C4-2B (cell line): Measurements from ENCODE around the gene LIN28B.
A peak's percentile ranks its signal among the peaks of the same experiment; 100 is the strongest.

Experiments used
- H3K27ac ChIP-seq: fragments of 450-650 bp; 2 replicates; pipeline ENCODE4 v1.5.1; 2017
- ZFX ChIP-seq: fragments of 450-650 bp; IDR thresholded peaks from 2 replicates; pipeline ENCODE4 v1.6.1; 2017
- TF ChIP-seq, protein P1 (sequence below): fragments of 450-650 bp; conservative IDR thresholded peaks from 2 replicates; pipeline ENCODE4 v1.5.1; 2017; ENCODE audit warnings: mild to moderate bottlenecking

LIN28B gene

GRCh38 chr6:105087571-105088211, 130.8 kb downstream of the LIN28B start:
- TF ChIP-seq ZFX: no peak
- TF ChIP-seq, protein P1, sequence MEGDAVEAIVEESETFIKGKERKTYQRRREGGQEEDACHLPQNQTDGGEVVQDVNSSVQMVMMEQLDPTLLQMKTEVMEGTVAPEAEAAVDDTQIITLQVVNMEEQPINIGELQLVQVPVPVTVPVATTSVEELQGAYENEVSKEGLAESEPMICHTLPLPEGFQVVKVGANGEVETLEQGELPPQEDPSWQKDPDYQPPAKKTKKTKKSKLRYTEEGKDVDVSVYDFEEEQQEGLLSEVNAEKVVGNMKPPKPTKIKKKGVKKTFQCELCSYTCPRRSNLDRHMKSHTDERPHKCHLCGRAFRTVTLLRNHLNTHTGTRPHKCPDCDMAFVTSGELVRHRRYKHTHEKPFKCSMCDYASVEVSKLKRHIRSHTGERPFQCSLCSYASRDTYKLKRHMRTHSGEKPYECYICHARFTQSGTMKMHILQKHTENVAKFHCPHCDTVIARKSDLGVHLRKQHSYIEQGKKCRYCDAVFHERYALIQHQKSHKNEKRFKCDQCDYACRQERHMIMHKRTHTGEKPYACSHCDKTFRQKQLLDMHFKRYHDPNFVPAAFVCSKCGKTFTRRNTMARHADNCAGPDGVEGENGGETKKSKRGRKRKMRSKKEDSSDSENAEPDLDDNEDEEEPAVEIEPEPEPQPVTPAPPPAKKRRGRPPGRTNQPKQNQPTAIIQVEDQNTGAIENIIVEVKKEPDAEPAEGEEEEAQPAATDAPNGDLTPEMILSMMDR: peak; percentile 85
- H3K27ac ChIP-seq: no peak overlapping the region

DNA sequence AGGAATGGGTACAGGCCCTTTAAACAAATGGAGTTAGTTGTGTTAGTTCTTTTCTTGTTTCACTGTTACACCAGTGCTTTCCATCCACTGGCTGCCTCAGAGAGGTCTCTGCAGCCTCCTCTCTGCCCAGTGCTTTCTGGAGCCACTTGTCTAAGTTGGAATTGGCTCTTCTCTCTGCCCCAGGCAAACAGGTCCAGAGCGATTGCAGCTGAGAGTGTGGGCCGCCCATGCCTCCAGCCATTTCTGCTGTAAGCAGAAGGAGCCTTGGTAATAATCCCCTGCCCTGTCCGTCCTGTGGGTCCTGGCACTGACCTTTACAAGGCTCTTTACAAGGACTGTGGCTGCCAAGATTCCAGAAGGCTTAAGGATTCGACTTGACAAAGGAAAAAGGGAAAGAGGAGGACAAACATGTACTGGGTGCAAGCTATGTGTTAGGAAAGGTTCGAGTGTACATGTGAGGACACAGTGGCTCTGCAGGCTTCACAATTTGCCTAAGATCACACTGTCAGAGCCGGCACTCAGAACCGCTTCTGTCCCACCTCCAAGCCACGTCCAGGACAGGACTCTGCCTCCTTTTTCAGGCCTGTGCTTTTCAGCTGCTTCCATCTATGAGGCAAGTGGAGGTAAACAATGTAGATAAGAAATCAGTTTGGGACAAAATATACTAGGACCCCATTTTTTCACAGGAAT, 134.4 kb downstream of the LIN28B start:
- TF ChIP-seq ZFX: no peak
- TF ChIP-seq, protein P1: no peak

GRCh38 chr6:105094133-105094640, 137.3 kb downstream of the LIN28B start:
- no peak overlapping the region for H3K27ac ChIP-seq

More for the DNA sequence above, 134.4 kb downstream of the LIN28B start:
- peak overlapping the region; percentile 32 for H3K27ac ChIP-seq

DNA sequence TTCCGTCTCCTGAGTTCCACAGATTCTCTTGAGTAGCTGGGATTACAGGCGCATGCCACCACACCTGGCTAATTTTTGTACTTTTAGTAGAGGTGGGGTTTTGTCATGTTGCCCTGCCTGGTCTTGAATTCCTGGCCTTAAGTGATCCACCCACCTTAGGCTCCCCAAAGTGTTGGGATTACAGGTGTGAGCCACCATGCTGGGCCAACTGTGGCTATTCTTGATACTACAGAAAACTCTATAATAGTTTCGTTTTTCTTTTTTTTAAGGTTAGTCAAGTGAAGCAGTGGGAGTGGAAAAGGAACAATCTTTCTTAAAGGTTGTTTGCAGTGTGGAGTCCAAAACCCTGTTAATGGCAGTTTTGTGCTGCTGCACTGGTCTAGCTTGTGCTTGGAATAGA, 138.2 kb downstream of the LIN28B start:
- TF ChIP-seq ZFX: no peak
- TF ChIP-seq, protein P1: no peak

More at GRCh38 chr6:105094133-105094640, 137.3 kb downstream of the LIN28B start:
- TF ChIP-seq, protein P1: peak; percentile 14; the same call in 1 of the 2 replicates
- TF ChIP-seq ZFX: no peak

DNA sequence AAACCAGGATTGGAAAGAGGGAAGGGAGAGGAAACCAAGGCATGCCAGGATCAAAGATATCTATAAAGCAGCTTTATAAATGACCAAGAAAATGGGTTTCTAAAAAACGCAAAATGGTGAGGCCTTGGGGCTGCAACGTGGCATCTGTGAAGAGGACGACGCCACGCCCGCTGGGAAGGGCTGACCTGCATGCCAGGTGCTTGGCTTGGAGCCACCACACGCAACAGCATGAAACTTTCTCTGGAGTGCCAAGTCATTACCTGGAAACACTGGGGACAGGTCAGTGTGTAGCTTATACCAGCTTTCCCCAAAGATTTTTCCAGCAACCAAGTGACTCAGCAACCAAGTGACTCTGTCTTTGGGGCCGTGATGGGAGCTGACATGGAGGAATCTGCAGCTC, 140.4 kb downstream of the LIN28B start:
- no peak for TF ChIP-seq ZFX
- TF ChIP-seq, protein P1: no peak
- no peak overlapping the region for H3K27ac ChIP-seq

More for the DNA sequence above, 138.2 kb downstream of the LIN28B start:
- H3K27ac ChIP-seq: no peak overlapping the region

DNA sequence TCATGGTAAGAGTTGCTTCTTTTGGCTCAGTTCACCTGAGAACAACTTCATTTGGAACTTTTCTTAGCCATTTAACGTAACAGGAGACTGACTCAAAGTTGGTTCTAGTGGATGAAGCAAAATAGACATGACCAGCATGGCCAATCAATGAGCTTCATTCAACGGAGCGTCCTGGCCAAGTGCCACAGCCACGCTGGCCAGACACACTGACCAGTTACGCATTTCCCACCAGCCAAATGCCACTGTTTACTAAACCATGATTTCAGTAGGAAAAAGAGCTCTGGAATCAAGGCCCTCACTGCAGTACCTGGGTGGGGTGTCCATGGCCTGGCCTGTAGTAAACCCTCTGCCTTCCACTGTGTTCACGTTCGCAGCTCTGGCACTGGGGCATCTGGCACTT, 142.5 kb downstream of the LIN28B start:
- no peak for TF ChIP-seq ZFX
- TF ChIP-seq, protein P1: no peak

GRCh38 chr6:105102186-105102585, 145.3 kb downstream of the LIN28B start:
- no peak for TF ChIP-seq ZFX
- TF ChIP-seq, protein P1: no peak
- H3K27ac ChIP-seq: no peak overlapping the region

More for the DNA sequence above, 142.5 kb downstream of the LIN28B start:
- no peak overlapping the region for H3K27ac ChIP-seq
